ENCODE measurements around the gene FGG. TPM values are rescaled to one million over a fixed set of nuclear protein-coding genes. Genes with fewer than 3 reads are reported as not detected.

The FGG gene
- total RNA-seq, 1 experiment from 2014 or later = not detected

DNA sequence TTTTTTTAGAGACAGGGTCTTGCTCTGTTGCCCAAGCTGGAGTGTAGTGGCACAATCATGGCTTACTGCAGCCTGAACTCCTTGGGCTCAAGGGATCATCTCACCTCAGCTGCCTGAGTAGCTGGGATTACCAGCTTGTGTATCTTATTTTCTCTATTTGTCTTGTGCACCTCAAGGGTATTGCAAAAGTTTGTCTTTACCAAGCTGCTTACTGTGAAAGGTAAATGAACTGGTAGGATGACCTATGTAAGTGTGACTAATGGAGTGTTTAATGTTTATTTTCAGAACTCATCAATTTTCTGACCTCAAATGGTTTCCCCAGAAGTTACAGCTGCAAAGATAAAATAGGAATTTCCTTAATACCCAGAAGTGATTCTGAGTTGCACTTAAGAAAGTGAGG is 16.6 kb downstream of the FGG start:
- Mint-ChIP-seq H3K9me3 (no peaks in the 10 kb centered on the region), H3K27me3 (ENCODE audit: low read depth) (no peaks in the 10 kb centered on the region), H3K4me3 (no peak overlapping the region), H3K4me1 (peaks cover under 1% of the 10 kb centered on the region in 2 experiments), H3K36me3 (ENCODE audit: insufficient read depth in 1 of 3, low read depth in 3 of 3) (no peaks in the 10 kb centered on the region), H3K27ac (no peak overlapping the region)
- no peak overlapping the region for H3T11ph ChIP-seq (ENCODE audit: low read length)
- no peaks in the 10 kb centered on the region for H3K79me1 ChIP-seq (ENCODE audit: insufficient read depth, low read depth, low read length, poor library complexity, severe bottlenecking)
- H3K56ac ChIP-seq (ENCODE audit: insufficient read length, low read depth, low read length) = no peak overlapping the region
- no peaks in the 10 kb centered on the region for H3K79me2 ChIP-seq (ENCODE audit: insufficient read depth, low read length)
- no peak overlapping the region for H4K91ac ChIP-seq (ENCODE audit: insufficient read length, low read depth, low read length)
- no peaks in the 10 kb centered on the region for H3K23me2 ChIP-seq (ENCODE audit: insufficient read length, low read depth, low read length, poor library complexity, severe bottlenecking)
- H2AK5ac ChIP-seq (ENCODE audit: insufficient read length, low read length) = no peak overlapping the region
- H2BK20ac ChIP-seq (ENCODE audit: low read depth, low read length, poor library complexity, severe bottlenecking) = no peak overlapping the region
- H2BK120ac ChIP-seq (ENCODE audit: low read depth, low read length, poor library complexity, severe bottlenecking) = no peak overlapping the region
- DNase-seq = no peak
- H2BK15ac ChIP-seq (ENCODE audit: low read depth, low read length) = no peak overlapping the region
- no peaks in the 10 kb centered on the region for H3K9me3 ChIP-seq (ENCODE audit: control insufficient read depth, low read depth, low read length)
- H3K23ac ChIP-seq (ENCODE audit: insufficient read length, low read depth, low read length) = no peak overlapping the region
- no peak overlapping the region for H2BK5ac ChIP-seq (ENCODE audit: insufficient read length, low read length)
- H2BK12ac ChIP-seq (ENCODE audit: insufficient read length, low read depth, low read length) = no peak overlapping the region
- H3K14ac ChIP-seq (ENCODE audit: insufficient read depth, low read length) = no peak overlapping the region
- no peaks in the 10 kb centered on the region for H3K4me1 ChIP-seq (ENCODE audit: insufficient read depth, low read length)
- no peaks in the 10 kb centered on the region for H4K20me1 ChIP-seq (ENCODE audit: control insufficient read depth, insufficient read depth, insufficient read length)
- no peak overlapping the region for H3K9ac ChIP-seq (ENCODE audit: extremely low read depth, insufficient read length, low read length)
- H3K4me2 ChIP-seq (ENCODE audit: insufficient read depth, insufficient read length, low read length) = no peak overlapping the region
- H2AFZ ChIP-seq (ENCODE audit: low read length) = no peak overlapping the region
- no peak overlapping the region for H3K27ac ChIP-seq (ENCODE audit: insufficient read length, low read depth, low read length)
- H3K27me3 ChIP-seq (ENCODE audit: insufficient read depth, low read length) = no peaks in the 10 kb centered on the region
- TF ChIP-seq CTCF (conservative IDR thresholded peaks at IDR 0.05) = no peak
- H4K5ac ChIP-seq (ENCODE audit: insufficient read length, low read depth, low read length) = no peak overlapping the region
- H4K8ac ChIP-seq (replicated peaks; ENCODE audit: insufficient read length, low read depth, low read length) = no peak overlapping the region
- H3K18ac ChIP-seq (ENCODE audit: insufficient read length, low read depth, low read length) = no peak overlapping the region
- H3K4ac ChIP-seq (ENCODE audit: low read depth, low read length) = no peak overlapping the region

Data from H9 (cell line).